ENCODE measurements around the gene PRODH2.

DNA sequence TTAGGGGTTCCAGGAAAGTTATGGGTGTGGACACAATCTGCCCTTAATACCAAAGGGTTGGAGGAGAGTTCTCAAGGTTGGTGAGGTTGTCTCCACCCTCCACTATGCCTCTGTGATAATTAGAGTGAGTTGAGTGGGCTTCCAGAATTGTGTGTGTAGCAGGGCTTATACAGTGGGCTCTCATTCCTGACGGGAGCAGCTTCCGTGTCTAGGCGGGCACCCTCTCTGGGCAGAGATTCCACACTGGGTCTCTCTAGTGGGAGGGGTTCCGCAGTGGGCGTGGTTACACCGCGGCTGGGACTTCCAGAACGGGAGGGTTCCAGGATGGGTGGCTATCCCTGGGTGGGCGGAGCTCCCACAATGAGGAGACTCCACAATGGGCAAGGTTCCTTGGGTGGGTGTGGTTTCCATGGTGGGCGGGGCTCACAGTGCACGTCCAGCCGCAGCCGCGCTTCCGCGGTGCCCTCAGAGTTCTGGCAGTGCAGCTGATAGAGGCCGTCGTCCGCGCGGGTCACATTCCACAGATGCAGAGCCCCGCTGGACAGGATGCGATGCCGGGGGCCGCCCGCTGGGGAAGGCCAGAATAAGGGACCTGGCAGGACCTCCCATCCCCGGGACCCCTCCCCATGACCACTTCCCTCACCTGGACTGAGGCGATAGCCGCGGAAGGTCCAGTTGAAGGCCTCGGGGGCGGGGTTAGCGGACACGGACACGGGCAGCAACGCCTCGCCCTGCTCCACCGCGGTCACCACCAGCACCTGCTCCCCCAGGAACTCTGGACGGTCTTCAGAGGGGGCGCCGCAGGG, 31.2 kb upstream of the PRODH2 start:
- TF ChIP-seq, protein P1, sequence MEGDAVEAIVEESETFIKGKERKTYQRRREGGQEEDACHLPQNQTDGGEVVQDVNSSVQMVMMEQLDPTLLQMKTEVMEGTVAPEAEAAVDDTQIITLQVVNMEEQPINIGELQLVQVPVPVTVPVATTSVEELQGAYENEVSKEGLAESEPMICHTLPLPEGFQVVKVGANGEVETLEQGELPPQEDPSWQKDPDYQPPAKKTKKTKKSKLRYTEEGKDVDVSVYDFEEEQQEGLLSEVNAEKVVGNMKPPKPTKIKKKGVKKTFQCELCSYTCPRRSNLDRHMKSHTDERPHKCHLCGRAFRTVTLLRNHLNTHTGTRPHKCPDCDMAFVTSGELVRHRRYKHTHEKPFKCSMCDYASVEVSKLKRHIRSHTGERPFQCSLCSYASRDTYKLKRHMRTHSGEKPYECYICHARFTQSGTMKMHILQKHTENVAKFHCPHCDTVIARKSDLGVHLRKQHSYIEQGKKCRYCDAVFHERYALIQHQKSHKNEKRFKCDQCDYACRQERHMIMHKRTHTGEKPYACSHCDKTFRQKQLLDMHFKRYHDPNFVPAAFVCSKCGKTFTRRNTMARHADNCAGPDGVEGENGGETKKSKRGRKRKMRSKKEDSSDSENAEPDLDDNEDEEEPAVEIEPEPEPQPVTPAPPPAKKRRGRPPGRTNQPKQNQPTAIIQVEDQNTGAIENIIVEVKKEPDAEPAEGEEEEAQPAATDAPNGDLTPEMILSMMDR (IDR thresholded peaks at IDR 0.05), result no peak
- no peak for TF ChIP-seq POLR2A (IDR thresholded peaks at IDR 0.05)

Data from testis (tissue), 2 donors.